Duodenal mucosa (tissue), 2 donors: ENCODE results near the gene SDK2.

Experiments
- H3K27ac ChIP-seq: one replicate; pipeline ENCODE4 v1.7.0; 2013; ENCODE audit warnings: low read depth, low read length
- H3K27me3 ChIP-seq, 2 donors: one replicate each; pipeline ENCODE4 v1.7.0; 2013; ENCODE audit warnings: low read length in 2 of 2, control low read depth in 1 of 2; ENCODE audit not compliant: insufficient read depth in 2 of 2, control insufficient read depth in 1 of 2
- H3K36me3 ChIP-seq, 2 donors: one replicate each; pipeline ENCODE4 v1.7.0; 2013; ENCODE audit warnings: low read length in 2 of 2, control low read depth in 1 of 2; ENCODE audit not compliant: insufficient read depth in 2 of 2, control insufficient read depth in 1 of 2
- H3K4me1 ChIP-seq, 2 donors: one replicate each; pipeline ENCODE4 v1.7.0; 2013; ENCODE audit warnings: low read length in 2 of 2, control low read depth in 1 of 2; ENCODE audit not compliant: insufficient read depth in 2 of 2, control insufficient read depth in 1 of 2
- H3K4me3 ChIP-seq, 2 donors: one replicate each; pipeline ENCODE4 v1.7.0; 2013; ENCODE audit warnings: low read length in 2 of 2, low read depth in 1 of 2
- H3K9ac ChIP-seq, 2 donors: one replicate each; pipeline ENCODE4 v1.7.0; 2013; ENCODE audit warnings: low read length in 2 of 2, low read depth in 1 of 2
- H3K9me3 ChIP-seq, 2 donors: one replicate each; pipeline ENCODE4 v1.7.0; 2013; ENCODE audit warnings: low read length in 2 of 2, control low read depth in 1 of 2; ENCODE audit not compliant: control insufficient read depth in 1 of 2

The SDK2 gene

GRCh38 chr17:73561111-73561510 is 83.1 kb downstream of the SDK2 start:
- H3K9me3 ChIP-seq, result no peaks in the 10 kb centered on the region
- H3K36me3 ChIP-seq, result no peaks in the 10 kb centered on the region
- no peak overlapping the region for H3K4me3 ChIP-seq
- H3K27me3 ChIP-seq, result no peaks in the 10 kb centered on the region
- no peak overlapping the region for H3K9ac ChIP-seq
- H3K27ac ChIP-seq, result no peak overlapping the region
- no peaks in the 10 kb centered on the region for H3K4me1 ChIP-seq

- H3K9me3 ChIP-seq, result no peaks in the 10 kb centered on the region
- H3K9ac ChIP-seq, result no peak overlapping the region
- H3K36me3 ChIP-seq, result no peaks in the 10 kb centered on the region
These were observed 83.6 kb downstream of the SDK2 start for GRCh38 chr17:73560661-73561060.

GRCh38 chr17:73559532-73559931 is 84.7 kb downstream of the SDK2 start:
- Histone ChIP-seq H3K9ac (no peak overlapping the region), H3K4me3 (no peak overlapping the region), H3K4me1 (no peaks in the 10 kb centered on the region), H3K36me3 (no peaks in the 10 kb centered on the region), H3K27ac (no peak overlapping the region), H3K9me3 (no peaks in the 10 kb centered on the region), H3K27me3 (no peaks in the 10 kb centered on the region)

More at GRCh38 chr17:73560661-73561060, 83.6 kb downstream of the SDK2 start:
- no peak overlapping the region for H3K4me3 ChIP-seq
- no peaks in the 10 kb centered on the region for H3K27me3 ChIP-seq
- no peaks in the 10 kb centered on the region for H3K4me1 ChIP-seq
- H3K27ac ChIP-seq, result no peak overlapping the region

- no peak overlapping the region for H3K9ac ChIP-seq
- H3K27ac ChIP-seq, result no peak overlapping the region
- no peak overlapping the region for H3K4me3 ChIP-seq
- H3K27me3 ChIP-seq, result no peaks in the 10 kb centered on the region
- no peaks in the 10 kb centered on the region for H3K9me3 ChIP-seq
- H3K36me3 ChIP-seq, result no peaks in the 10 kb centered on the region
- no peaks in the 10 kb centered on the region for H3K4me1 ChIP-seq
These were observed 88.9 kb downstream of the SDK2 start for GRCh38 chr17:73555199-73555960.

GRCh38 chr17:73554498-73554897 is 89.7 kb downstream of the SDK2 start:
- Histone ChIP-seq H3K9me3 (no peaks in the 10 kb centered on the region), H3K36me3 (no peaks in the 10 kb centered on the region), H3K4me1 (peaks cover 0 to under 1% of the 10 kb centered on the region in 2 donors), H3K27me3 (no peaks in the 10 kb centered on the region), H3K9ac (no peak overlapping the region), H3K27ac (no peak overlapping the region), H3K4me3 (no peak overlapping the region)

GRCh38 chr17:73553311-73553710 is 90.9 kb downstream of the SDK2 start:
- H3K36me3 ChIP-seq, result no peaks in the 10 kb centered on the region
- H3K9me3 ChIP-seq, result no peaks in the 10 kb centered on the region
- H3K27me3 ChIP-seq, result no peaks in the 10 kb centered on the region
- H3K4me3 ChIP-seq, result no peak overlapping the region
- H3K4me1 ChIP-seq, result peaks cover 0 to 8% of the 10 kb centered on the region in 2 donors
- no peak overlapping the region for H3K9ac ChIP-seq
- no peak overlapping the region for H3K27ac ChIP-seq

GRCh38 chr17:73552300-73553048 is 91.8 kb downstream of the SDK2 start:
- Histone ChIP-seq H3K36me3 (no peaks in the 10 kb centered on the region), H3K4me1 (peaks cover 0 to 8% of the 10 kb centered on the region in 2 donors), H3K9ac (no peak overlapping the region), H3K9me3 (no peaks in the 10 kb centered on the region), H3K4me3 (no peak overlapping the region), H3K27ac (no peak overlapping the region), H3K27me3 (no peaks in the 10 kb centered on the region)

GRCh38 chr17:73551759-73552158 is 92.5 kb downstream of the SDK2 start:
- Histone ChIP-seq H3K4me3 (no peak overlapping the region), H3K36me3 (no peaks in the 10 kb centered on the region), H3K9ac (no peak overlapping the region), H3K27ac (no peak overlapping the region), H3K9me3 (no peaks in the 10 kb centered on the region), H3K27me3 (no peaks in the 10 kb centered on the region), H3K4me1 (peaks cover 0 to 15% of the 10 kb centered on the region in 2 donors)

GRCh38 chr17:73551144-73551543 is 93.1 kb downstream of the SDK2 start:
- Histone ChIP-seq H3K4me3 (no peak overlapping the region), H3K9ac (no peak overlapping the region), H3K36me3 (no peaks in the 10 kb centered on the region), H3K4me1 (peaks cover 0 to 15% of the 10 kb centered on the region in 2 donors), H3K27me3 (no peaks in the 10 kb centered on the region), H3K9me3 (no peaks in the 10 kb centered on the region), H3K27ac (no peak overlapping the region)

GRCh38 chr17:73550556-73550955 is 93.7 kb downstream of the SDK2 start:
- Histone ChIP-seq H3K9ac (no peak overlapping the region), H3K36me3 (no peaks in the 10 kb centered on the region), H3K27me3 (no peaks in the 10 kb centered on the region), H3K4me3 (no peak overlapping the region), H3K27ac (no peak overlapping the region), H3K9me3 (no peaks in the 10 kb centered on the region), H3K4me1 (peaks cover 0 to 15% of the 10 kb centered on the region in 2 donors)
